ENCODE results near the gene UNC79.

UNC79 gene

GRCh38 chr14:93747560-93747959, 316.8 kb downstream of the UNC79 start:
- DNase-seq (ENCODE audit: insufficient read length), result no peak
- no peak for TF ChIP-seq TAF1 (IDR thresholded peaks at IDR 0.05; ENCODE audit: borderline replicate concordance, low read depth, low read length)
- no peak for TF ChIP-seq POLR2A (IDR thresholded peaks at IDR 0.05; ENCODE audit: low read depth, low read length)
- TF ChIP-seq POLR2AphosphoS5 (IDR thresholded peaks at IDR 0.05; ENCODE audit: low read depth, low read length), result no peak
- no peak for FAIRE-seq

GRCh38 chr14:93748208-93749075, 317.7 kb downstream of the UNC79 start:
- DNase-seq (ENCODE audit: insufficient read length) (no peak), FAIRE-seq (no peak)
- TF ChIP-seq POLR2AphosphoS5 (IDR thresholded peaks at IDR 0.05; ENCODE audit: low read depth, low read length) (no peak), TAF1 (IDR thresholded peaks at IDR 0.05; ENCODE audit: borderline replicate concordance, low read depth, low read length) (no peak), POLR2A (IDR thresholded peaks at IDR 0.05; ENCODE audit: low read depth, low read length) (no peak)

DNA sequence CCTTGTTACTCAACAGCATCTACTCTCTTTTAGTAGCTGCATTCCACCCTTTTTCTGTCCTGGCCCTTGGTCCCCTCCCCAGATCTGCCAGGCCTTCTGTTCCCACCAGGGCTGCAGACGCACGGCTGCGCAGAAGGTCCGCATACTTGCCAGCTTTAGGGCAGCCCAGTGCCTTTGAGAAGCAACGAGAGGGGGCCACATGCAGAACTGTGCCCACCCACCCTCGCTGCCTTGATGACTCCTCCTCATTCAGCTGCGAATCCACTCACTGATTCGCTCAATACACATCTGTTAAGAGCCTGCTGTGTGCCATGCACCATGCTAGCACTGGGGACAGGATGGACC, 318.3 kb downstream of the UNC79 start:
- TF ChIP-seq POLR2AphosphoS5 (IDR thresholded peaks at IDR 0.05; ENCODE audit: low read depth, low read length), result no peak
- TF ChIP-seq TAF1 (IDR thresholded peaks at IDR 0.05; ENCODE audit: borderline replicate concordance, low read depth, low read length), result no peak
- TF ChIP-seq POLR2A (IDR thresholded peaks at IDR 0.05; ENCODE audit: low read depth, low read length), result no peak
- FAIRE-seq (no peak), DNase-seq (ENCODE audit: insufficient read length) (no peak)

- DNase-seq (ENCODE audit: insufficient read length) (no peak), FAIRE-seq (no peak)
- TF ChIP-seq POLR2A (IDR thresholded peaks at IDR 0.05; ENCODE audit: low read depth, low read length), result no peak
- TF ChIP-seq POLR2AphosphoS5 (IDR thresholded peaks at IDR 0.05; ENCODE audit: low read depth, low read length), result no peak
- no peak for TF ChIP-seq TAF1 (IDR thresholded peaks at IDR 0.05; ENCODE audit: borderline replicate concordance, low read depth, low read length)
Measured at GRCh38 chr14:93751946-93752655, 321.4 kb downstream of the UNC79 start.

- DNase-seq (ENCODE audit: insufficient read length) (no peak), FAIRE-seq (no peak)
- TF ChIP-seq TAF1 (IDR thresholded peaks at IDR 0.05; ENCODE audit: borderline replicate concordance, low read depth, low read length) (no peak), POLR2A (IDR thresholded peaks at IDR 0.05; ENCODE audit: low read depth, low read length) (no peak), POLR2AphosphoS5 (IDR thresholded peaks at IDR 0.05; ENCODE audit: low read depth, low read length) (no peak)
Measured at GRCh38 chr14:93752980-93753561, 322.3 kb downstream of the UNC79 start.

DNA sequence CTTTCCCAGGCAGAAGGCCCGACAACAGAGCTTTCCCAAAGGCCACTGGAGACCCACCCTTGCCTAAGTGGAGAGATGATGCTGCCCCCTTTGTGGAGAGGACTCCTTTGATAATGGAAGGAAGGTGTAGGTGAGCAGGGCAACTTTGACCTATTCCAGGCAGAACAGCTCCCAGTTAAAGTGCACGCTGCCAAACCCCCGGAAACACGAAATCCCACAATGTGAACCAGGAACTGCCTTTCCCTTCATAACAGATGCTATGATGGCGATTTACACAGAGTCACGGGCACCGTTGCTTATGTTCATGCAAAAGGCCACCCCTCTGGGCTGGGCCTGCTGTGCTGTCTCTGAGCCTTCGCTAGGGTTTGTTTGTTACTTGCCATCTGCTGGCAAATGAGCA, 322.9 kb downstream of the UNC79 start:
- TF ChIP-seq TAF1 (IDR thresholded peaks at IDR 0.05; ENCODE audit: borderline replicate concordance, low read depth, low read length), result no peak
- TF ChIP-seq POLR2A (IDR thresholded peaks at IDR 0.05; ENCODE audit: low read depth, low read length), result no peak
- no peak for TF ChIP-seq POLR2AphosphoS5 (IDR thresholded peaks at IDR 0.05; ENCODE audit: low read depth, low read length)
- no peak for FAIRE-seq

DNA sequence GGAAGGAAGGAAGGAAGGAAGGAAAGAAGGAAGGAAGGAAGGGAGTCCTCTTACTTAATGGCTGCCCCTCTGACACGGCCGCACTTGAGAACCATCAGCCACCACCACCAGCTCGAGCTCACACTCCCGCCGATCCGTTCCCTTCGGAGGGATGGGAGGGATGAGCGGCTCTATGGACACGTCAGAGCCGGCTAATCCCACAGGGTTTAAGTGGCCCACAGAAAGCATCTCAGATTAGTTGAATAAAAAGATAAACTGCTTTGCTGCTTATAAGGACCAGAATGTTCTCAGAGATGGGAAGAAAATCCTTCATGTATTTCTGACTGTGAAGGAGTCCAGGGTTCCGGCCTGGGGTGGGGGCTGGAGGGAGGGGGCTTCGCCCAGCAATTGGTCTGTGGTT, 326.5 kb downstream of the UNC79 start:
- no peak for FAIRE-seq
- TF ChIP-seq POLR2AphosphoS5 (IDR thresholded peaks at IDR 0.05; ENCODE audit: low read depth, low read length) (no peak), TAF1 (IDR thresholded peaks at IDR 0.05; ENCODE audit: borderline replicate concordance, low read depth, low read length) (no peak), POLR2A (IDR thresholded peaks at IDR 0.05; ENCODE audit: low read depth, low read length) (no peak)
- DNase-seq (ENCODE audit: insufficient read length), result no peak

More for the DNA sequence above, 322.9 kb downstream of the UNC79 start:
- no peak for DNase-seq (ENCODE audit: insufficient read length)
